H9 (cell line): ENCODE data around the gene FCHO1. TPM values are rescaled to one million over a fixed set of nuclear protein-coding genes. Genes with fewer than 3 reads are reported as not detected.

Experiments
- DNase-seq: peaks from one replicate; pipeline ENCODE4 v3.0.0-alpha.2; 2017
- H2AFZ ChIP-seq: one replicate; pipeline ENCODE4 v1.6.1; 2013; ENCODE audit warnings: mild to moderate bottlenecking, low read length, control low read depth, moderate library complexity
- H2AK5ac ChIP-seq: 2 replicates; pipeline ENCODE4 v1.6.1; 2013; ENCODE audit warnings: low read length, control low read depth, mixed read lengths; ENCODE audit not compliant: insufficient read length
- H2BK120ac ChIP-seq: one replicate; pipeline ENCODE4 v1.6.1; 2013; ENCODE audit warnings: low read depth, mild to moderate bottlenecking, low read length, control low read depth, inconsistent platforms; ENCODE audit not compliant: poor library complexity, severe bottlenecking
- H2BK12ac ChIP-seq: 2 replicates; pipeline ENCODE4 v1.6.1; 2013; ENCODE audit warnings: low read length, control low read depth, mixed read lengths, low read depth; ENCODE audit not compliant: insufficient read length
- H2BK15ac ChIP-seq: 2 replicates; pipeline ENCODE4 v1.6.1; 2013; ENCODE audit warnings: low read depth, low read length, control low read depth
- H2BK20ac ChIP-seq: one replicate; pipeline ENCODE4 v1.6.1; 2013; ENCODE audit warnings: low read depth, mild to moderate bottlenecking, low read length, control low read depth, inconsistent platforms; ENCODE audit not compliant: poor library complexity, severe bottlenecking
- H2BK5ac ChIP-seq: 2 replicates; pipeline ENCODE4 v1.6.1; 2013; ENCODE audit warnings: low read length, control low read depth, mixed read lengths; ENCODE audit not compliant: insufficient read length
- H3K14ac ChIP-seq: 2 replicates; pipeline ENCODE4 v1.6.1; 2013; ENCODE audit warnings: low read length, control low read depth; ENCODE audit not compliant: insufficient read depth
- H3K18ac ChIP-seq: 2 replicates; pipeline ENCODE4 v1.6.1; 2013; ENCODE audit warnings: low read depth, mild to moderate bottlenecking, mixed read lengths, low read length, control low read depth; ENCODE audit not compliant: insufficient read length
- H3K23ac ChIP-seq: 2 replicates; pipeline ENCODE4 v1.6.1; 2013; ENCODE audit warnings: low read length, control low read depth, mixed read lengths, low read depth; ENCODE audit not compliant: insufficient read length
- H3K23me2 ChIP-seq: 2 replicates; pipeline ENCODE4 v1.6.1; 2013; ENCODE audit warnings: low read depth, mild to moderate bottlenecking, mixed read lengths, low read length, control low read depth; ENCODE audit not compliant: insufficient read length, poor library complexity, severe bottlenecking
- H3K27ac ChIP-seq: 2 replicates; pipeline ENCODE4 v1.5.1; 2013; ENCODE audit warnings: low read length, control low read depth, mixed read lengths, low read depth; ENCODE audit not compliant: insufficient read length
- H3K27me3 ChIP-seq: 2 replicates; pipeline ENCODE4 v1.6.1; 2013; ENCODE audit warnings: low read length, control low read depth, inconsistent platforms; ENCODE audit not compliant: insufficient read depth
- H3K4ac ChIP-seq: 2 replicates; pipeline ENCODE4 v1.6.1; 2013; ENCODE audit warnings: low read depth, mild to moderate bottlenecking, control low read depth, inconsistent platforms, low read length, moderate library complexity
- H3K4me1 ChIP-seq: 2 replicates; pipeline ENCODE4 v1.6.1; 2013; ENCODE audit warnings: low read length, control low read depth, inconsistent platforms; ENCODE audit not compliant: insufficient read depth
- H3K4me2 ChIP-seq: 2 replicates; pipeline ENCODE4 v1.6.1; 2013; ENCODE audit warnings: low read length, control low read depth, mixed read lengths; ENCODE audit not compliant: insufficient read length, insufficient read depth
- H3K56ac ChIP-seq: 2 replicates; pipeline ENCODE4 v1.6.1; 2013; ENCODE audit warnings: low read depth, mild to moderate bottlenecking, mixed read lengths, low read length, control low read depth; ENCODE audit not compliant: insufficient read length
- H3K79me1 ChIP-seq: 2 replicates; pipeline ENCODE4 v1.6.1; 2013; ENCODE audit warnings: low read depth, mild to moderate bottlenecking, moderate library complexity, low read length, control low read depth, inconsistent platforms; ENCODE audit not compliant: insufficient read depth, poor library complexity, severe bottlenecking
- H3K79me2 ChIP-seq: 2 replicates; pipeline ENCODE4 v1.6.1; 2013; ENCODE audit warnings: low read length, control low read depth, inconsistent platforms; ENCODE audit not compliant: insufficient read depth
- H3K9ac ChIP-seq: 2 replicates; pipeline ENCODE4 v1.6.1; 2013; ENCODE audit warnings: low read length, control low read depth, mixed read lengths; ENCODE audit not compliant: insufficient read length; ENCODE audit errors: extremely low read depth
- H3K9me3 ChIP-seq: one replicate; pipeline ENCODE4 v1.6.1; 2013; ENCODE audit warnings: low read depth, low read length, inconsistent platforms; ENCODE audit not compliant: control insufficient read depth
- H3T11ph ChIP-seq: one replicate; pipeline ENCODE4 v1.6.1; 2013; ENCODE audit warnings: mild to moderate bottlenecking, low read length, control low read depth, inconsistent platforms
- H4K20me1 ChIP-seq: one replicate; pipeline ENCODE4 v1.6.1; 2013; ENCODE audit not compliant: control insufficient read depth, insufficient read length, insufficient read depth
- H4K5ac ChIP-seq: 2 replicates; pipeline ENCODE4 v1.6.1; 2013; ENCODE audit warnings: low read depth, mild to moderate bottlenecking, mixed read lengths, low read length, control low read depth; ENCODE audit not compliant: insufficient read length
- H4K8ac ChIP-seq: replicated peaks from 2 replicates; pipeline ENCODE4 v1.6.1; 2013; ENCODE audit warnings: low read length, control low read depth, mixed read lengths, low read depth; ENCODE audit not compliant: insufficient read length
- H4K91ac ChIP-seq: 2 replicates; pipeline ENCODE4 v1.6.1; 2013; ENCODE audit warnings: low read depth, mild to moderate bottlenecking, moderate library complexity, mixed read lengths, low read length, control low read depth; ENCODE audit not compliant: insufficient read length
- H3K27ac Mint-ChIP-seq, 3 experiments: 2 replicates in 2 of 3; 3 replicates in 1 of 3; pipeline ENCODE4 v1.8.0; 2020 to 2021; ENCODE audit warnings: mixed read lengths in 3 of 3, mild to moderate bottlenecking in 1 of 3, moderate library complexity in 1 of 3
- H3K27me3 Mint-ChIP-seq: 2 replicates; pipeline ENCODE4 v1.8.0; 2021; ENCODE audit warnings: low read depth, mild to moderate bottlenecking, moderate library complexity, mixed read lengths
- H3K36me3 Mint-ChIP-seq, 3 experiments: 2 replicates in 2 of 3; 3 replicates in 1 of 3; pipeline ENCODE4 v1.8.0; 2020 to 2021; ENCODE audit warnings: low read depth in 3 of 3, mixed read lengths in 3 of 3; ENCODE audit not compliant: insufficient read depth in 1 of 3
- H3K4me1 Mint-ChIP-seq, 2 experiments: 2 replicates each; pipeline ENCODE4 v1.8.0; 2020; ENCODE audit warnings: mixed read lengths in 2 of 2
- H3K4me3 Mint-ChIP-seq, 2 experiments: 2 replicates in 1 of 2; 3 replicates in 1 of 2; pipeline ENCODE4 v1.8.0; 2020 to 2021; ENCODE audit warnings: mild to moderate bottlenecking in 2 of 2, mixed read lengths in 2 of 2, moderate library complexity in 1 of 2
- H3K9me3 Mint-ChIP-seq, 2 experiments: 2 replicates in 1 of 2; 3 replicates in 1 of 2; pipeline ENCODE4 v1.8.0; 2020; ENCODE audit warnings: mild to moderate bottlenecking in 2 of 2, mixed read lengths in 2 of 2, moderate library complexity in 1 of 2
- WGBS: extraction: QIAGEN DNeasy Blood & Tissue Kit; methylation state at CpG from one replicate; pipeline ENCODE4 v1.1.7; 2013; ENCODE audit warnings: missing lambda C conversion rate, low lambda C conversion rate, mixed read lengths; ENCODE audit not compliant: insufficient read length; ENCODE audit errors: extremely low coverage; 5-methylcytosine and 5-hydroxymethylcytosine counted together
- total RNA-seq: library from RNA; stranded (reverse); gene quantifications from 2 replicates; pipeline ENCODE4 v1.2.1, GENCODE V29; 2021
- TF ChIP-seq, protein P1 (sequence below): fragments of 200-600 bp; sonication (generic); conservative IDR thresholded peaks from 3 replicates; pipeline ENCODE4 v1.8.0; 2021; ENCODE audit warnings: antibody characterized with exemption, mild to moderate bottlenecking

The FCHO1 gene
- total RNA-seq, 1 experiment from 2014 or later: 13.1 TPM

DNA sequence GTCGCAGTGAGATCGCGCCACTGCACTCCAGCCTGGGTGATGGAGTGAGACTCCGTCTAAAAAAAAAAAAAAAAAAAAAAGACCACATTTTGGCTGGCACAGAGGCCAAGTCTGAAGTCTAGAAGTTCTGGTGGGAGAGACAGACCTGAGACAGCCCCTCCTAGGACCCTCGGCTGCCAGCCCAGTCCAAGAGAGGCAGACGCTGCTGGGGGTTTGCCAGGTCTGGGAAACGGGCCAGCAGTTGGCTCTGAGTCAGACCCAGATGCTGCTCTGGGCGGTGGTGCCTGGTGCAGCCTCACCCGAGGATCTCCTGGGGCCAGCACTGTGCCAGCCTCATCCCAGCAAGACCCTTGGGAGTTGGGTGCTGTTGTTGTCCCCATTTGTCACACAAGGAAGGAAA is 5.8 kb downstream of the FCHO1 start:
- no peak overlapping the region for H2BK20ac ChIP-seq
- no CpG with 5 or more reads among the region's 9 CpGs for WGBS
- H2BK5ac ChIP-seq: no peak overlapping the region
- no peaks in the 10 kb centered on the region for H3K23me2 ChIP-seq
- no peaks in the 10 kb centered on the region for H3K27me3 ChIP-seq
- H3K23ac ChIP-seq: no peak overlapping the region
- H4K20me1 ChIP-seq: no peaks in the 10 kb centered on the region
- Mint-ChIP-seq H3K27me3 (no peaks in the 10 kb centered on the region; the same call in 1 of the 2 replicates), H3K4me1 (peaks cover 8 to 27% of the 10 kb centered on the region in 2 experiments), H3K36me3 (peaks cover 0 to 5% (median 4%) of the 10 kb centered on the region in 3 experiments; a peak in 5 of 7 replicates), H3K27ac (no peak overlapping the region), H3K4me3 (no peak overlapping the region), H3K9me3 (no peaks in the 10 kb centered on the region; a peak in 1 of 5 replicates)
- no peaks in the 10 kb centered on the region for H3K9me3 ChIP-seq
- no peak overlapping the region for H2AFZ ChIP-seq
- no peak overlapping the region for H4K91ac ChIP-seq
- no peaks in the 10 kb centered on the region for H3K79me1 ChIP-seq
- H2BK15ac ChIP-seq: no peak overlapping the region
- no peak overlapping the region for H4K5ac ChIP-seq
- TF ChIP-seq, protein P1, sequence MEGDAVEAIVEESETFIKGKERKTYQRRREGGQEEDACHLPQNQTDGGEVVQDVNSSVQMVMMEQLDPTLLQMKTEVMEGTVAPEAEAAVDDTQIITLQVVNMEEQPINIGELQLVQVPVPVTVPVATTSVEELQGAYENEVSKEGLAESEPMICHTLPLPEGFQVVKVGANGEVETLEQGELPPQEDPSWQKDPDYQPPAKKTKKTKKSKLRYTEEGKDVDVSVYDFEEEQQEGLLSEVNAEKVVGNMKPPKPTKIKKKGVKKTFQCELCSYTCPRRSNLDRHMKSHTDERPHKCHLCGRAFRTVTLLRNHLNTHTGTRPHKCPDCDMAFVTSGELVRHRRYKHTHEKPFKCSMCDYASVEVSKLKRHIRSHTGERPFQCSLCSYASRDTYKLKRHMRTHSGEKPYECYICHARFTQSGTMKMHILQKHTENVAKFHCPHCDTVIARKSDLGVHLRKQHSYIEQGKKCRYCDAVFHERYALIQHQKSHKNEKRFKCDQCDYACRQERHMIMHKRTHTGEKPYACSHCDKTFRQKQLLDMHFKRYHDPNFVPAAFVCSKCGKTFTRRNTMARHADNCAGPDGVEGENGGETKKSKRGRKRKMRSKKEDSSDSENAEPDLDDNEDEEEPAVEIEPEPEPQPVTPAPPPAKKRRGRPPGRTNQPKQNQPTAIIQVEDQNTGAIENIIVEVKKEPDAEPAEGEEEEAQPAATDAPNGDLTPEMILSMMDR: no peak
- no peaks in the 10 kb centered on the region for H3K79me2 ChIP-seq
- no peak overlapping the region for H3T11ph ChIP-seq
- no peak overlapping the region for H3K14ac ChIP-seq
- no peak overlapping the region for H3K9ac ChIP-seq
- no peak overlapping the region for H3K4me2 ChIP-seq
- no peak overlapping the region for H4K8ac ChIP-seq
- no peak overlapping the region for H3K27ac ChIP-seq
- no peak overlapping the region for H3K4ac ChIP-seq
- H3K18ac ChIP-seq: no peak overlapping the region
- no peak overlapping the region for H3K56ac ChIP-seq
- no peaks in the 10 kb centered on the region for H3K4me1 ChIP-seq
- DNase-seq: no peak
- H2AK5ac ChIP-seq: no peak overlapping the region
- H2BK120ac ChIP-seq: no peak overlapping the region
- no peak overlapping the region for H2BK12ac ChIP-seq
